ENCODE results near the gene TNKS1BP1.

The TNKS1BP1 gene

DNA sequence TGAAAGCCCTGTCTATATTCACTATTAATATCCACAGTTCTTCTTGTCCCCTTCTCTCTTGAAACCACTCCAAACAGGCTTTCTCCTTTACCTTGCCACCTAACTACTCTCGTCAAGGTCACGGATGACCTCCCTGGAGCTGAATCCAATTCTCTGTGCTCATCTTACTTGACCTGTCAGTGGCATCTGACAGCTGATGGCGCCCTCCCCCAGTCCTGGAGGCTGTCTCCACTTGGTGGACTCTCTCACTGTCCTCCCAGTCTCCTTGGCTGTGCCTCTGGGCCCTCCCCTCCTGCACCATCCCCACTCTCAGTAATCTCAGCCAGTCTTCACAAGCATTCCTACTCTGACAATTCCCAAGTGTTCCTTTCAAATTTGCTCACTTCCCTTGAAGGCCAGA, 8.7 kb downstream of the TNKS1BP1 start:
- H3K4me3 ChIP-seq (ENCODE audit: low read depth, low read length) = no peak overlapping the region
- DNase-seq (ENCODE audit: low read depth) = no peak

DNA sequence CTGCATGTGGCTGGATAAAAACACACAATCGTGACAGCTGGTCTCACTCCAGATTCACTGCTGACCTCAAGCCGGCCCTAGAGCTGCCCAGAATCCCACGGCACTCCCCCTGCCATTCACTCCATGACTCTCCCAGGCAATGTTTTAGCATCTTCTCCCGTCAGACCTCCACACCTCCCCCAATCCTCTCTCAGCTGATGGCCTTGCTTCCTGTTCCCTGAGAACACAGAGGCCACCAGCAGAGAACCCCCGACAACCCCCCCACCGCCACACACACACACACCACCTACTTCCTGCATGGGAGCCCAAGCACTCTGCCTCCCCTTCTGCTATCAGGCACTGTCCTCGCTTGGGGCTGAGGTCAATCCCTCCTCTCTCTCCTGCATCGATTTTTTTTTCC, 9.3 kb downstream of the TNKS1BP1 start:
- DNase-seq (ENCODE audit: low read depth) = no peak
- H3K4me3 ChIP-seq (ENCODE audit: low read depth, low read length) = no peak overlapping the region
- TF ChIP-seq, protein P1, sequence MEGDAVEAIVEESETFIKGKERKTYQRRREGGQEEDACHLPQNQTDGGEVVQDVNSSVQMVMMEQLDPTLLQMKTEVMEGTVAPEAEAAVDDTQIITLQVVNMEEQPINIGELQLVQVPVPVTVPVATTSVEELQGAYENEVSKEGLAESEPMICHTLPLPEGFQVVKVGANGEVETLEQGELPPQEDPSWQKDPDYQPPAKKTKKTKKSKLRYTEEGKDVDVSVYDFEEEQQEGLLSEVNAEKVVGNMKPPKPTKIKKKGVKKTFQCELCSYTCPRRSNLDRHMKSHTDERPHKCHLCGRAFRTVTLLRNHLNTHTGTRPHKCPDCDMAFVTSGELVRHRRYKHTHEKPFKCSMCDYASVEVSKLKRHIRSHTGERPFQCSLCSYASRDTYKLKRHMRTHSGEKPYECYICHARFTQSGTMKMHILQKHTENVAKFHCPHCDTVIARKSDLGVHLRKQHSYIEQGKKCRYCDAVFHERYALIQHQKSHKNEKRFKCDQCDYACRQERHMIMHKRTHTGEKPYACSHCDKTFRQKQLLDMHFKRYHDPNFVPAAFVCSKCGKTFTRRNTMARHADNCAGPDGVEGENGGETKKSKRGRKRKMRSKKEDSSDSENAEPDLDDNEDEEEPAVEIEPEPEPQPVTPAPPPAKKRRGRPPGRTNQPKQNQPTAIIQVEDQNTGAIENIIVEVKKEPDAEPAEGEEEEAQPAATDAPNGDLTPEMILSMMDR (IDR thresholded peaks at IDR 0.05; ENCODE audit: insufficient read depth, low read depth, low read length, missing control alignments) = no peak

More for the DNA sequence above, 8.7 kb downstream of the TNKS1BP1 start:
- TF ChIP-seq, protein P1 (IDR thresholded peaks at IDR 0.05; ENCODE audit: insufficient read depth, low read depth, low read length, missing control alignments) = no peak

DNA sequence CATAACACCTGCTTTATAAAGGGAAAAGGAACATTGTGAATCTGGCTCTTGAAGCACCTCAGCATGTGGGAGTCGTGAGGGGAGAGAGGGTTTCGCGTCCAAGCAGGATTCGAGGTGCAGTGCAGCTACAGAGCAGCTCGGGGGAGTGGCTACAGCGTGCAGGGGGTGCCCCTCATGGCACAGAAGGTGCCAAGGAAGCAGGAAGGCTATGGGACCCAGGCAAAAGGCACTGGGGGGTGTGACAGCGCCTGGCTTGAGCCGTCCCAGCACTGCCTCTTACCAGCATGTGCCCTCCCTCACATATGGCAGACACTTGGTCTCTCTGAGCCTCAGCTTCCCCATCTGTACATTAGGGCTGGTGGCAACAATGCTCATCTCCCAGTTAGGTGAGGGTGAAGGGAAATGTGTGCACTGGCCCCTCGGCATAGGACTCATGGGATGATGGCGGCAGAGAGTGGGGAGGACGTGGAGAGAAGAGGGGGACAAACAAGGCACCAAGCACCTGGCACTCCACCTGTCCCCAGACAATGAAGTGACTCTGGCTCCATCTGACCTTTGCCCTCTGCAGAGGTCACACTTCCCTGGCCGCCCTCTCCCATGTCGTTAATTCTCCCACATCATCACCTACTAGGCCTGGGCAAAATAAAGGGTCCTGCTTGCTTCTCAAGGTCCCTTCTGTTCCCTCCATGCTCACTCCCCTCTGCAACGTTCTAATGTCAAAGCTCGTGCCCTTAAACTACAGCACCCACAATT, 10.4 kb downstream of the TNKS1BP1 start:
- TF ChIP-seq, protein P1 (IDR thresholded peaks at IDR 0.05; ENCODE audit: insufficient read depth, low read depth, low read length, missing control alignments) = no peak

DNA sequence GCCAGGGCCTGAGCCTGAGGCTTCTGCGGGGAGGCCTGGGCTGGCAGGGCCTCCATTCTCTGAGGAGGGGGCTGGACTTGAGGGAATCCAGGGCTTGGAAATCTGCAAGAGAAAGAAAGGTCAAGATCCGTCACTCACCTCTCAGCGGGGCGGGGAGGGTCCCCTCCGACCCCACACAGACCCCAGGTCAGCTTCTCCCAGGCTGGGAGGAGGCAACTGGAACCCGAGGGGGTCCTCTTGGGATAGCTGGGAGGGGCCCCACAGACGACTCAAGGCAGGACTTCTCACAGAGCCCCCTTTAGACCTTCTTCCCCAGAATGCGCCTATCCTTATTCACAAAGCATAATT, 11.0 kb downstream of the TNKS1BP1 start:
- DNase-seq (ENCODE audit: low read depth) = no peak
- H3K4me3 ChIP-seq (ENCODE audit: low read depth, low read length) = no peak overlapping the region
- TF ChIP-seq, protein P1 (IDR thresholded peaks at IDR 0.05; ENCODE audit: insufficient read depth, low read depth, low read length, missing control alignments) = no peak

More for the DNA sequence above, 10.4 kb downstream of the TNKS1BP1 start:
- no peak for DNase-seq (ENCODE audit: low read depth)
- H3K4me3 ChIP-seq (ENCODE audit: low read depth, low read length) = no peak overlapping the region

DNA sequence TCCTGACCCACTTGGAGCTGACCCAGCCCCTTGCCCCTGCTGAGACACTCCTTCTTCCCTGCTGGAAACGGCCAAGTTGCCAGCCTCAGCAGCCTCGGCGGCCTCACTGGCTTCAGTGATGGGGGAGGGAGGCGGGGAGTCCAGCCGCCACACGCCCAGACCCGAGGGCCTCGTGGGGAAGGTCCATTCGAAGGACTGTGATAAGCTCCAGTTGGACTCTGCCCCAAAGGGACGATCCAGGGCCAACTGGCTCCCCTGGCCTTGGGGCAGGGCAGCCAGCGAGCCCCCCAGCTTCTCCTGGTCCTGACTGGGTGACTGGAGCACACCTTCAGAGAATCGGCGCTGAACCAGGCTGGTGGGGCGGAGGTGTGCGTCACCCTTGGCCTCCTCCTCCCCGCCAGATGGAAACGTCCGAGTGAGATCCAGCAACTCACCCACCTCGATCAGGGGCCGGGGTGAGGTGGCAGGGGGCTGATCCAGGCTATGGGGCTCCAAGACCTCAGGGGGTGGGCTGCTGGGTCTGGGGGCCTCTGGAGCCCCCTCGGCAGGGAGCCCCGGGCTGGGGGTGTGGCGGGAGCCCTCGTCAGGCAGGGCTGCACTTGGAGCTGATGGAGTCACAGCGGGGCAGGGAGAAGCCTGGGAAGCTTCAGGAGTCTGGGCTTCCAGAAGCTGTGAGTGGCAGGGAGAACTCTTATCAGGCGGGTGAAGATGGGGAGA, 11.5 kb downstream of the TNKS1BP1 start:
- H3K4me3 ChIP-seq (ENCODE audit: low read depth, low read length) = no peak overlapping the region
- DNase-seq (ENCODE audit: low read depth) = no peak
- TF ChIP-seq, protein P1 (IDR thresholded peaks at IDR 0.05; ENCODE audit: insufficient read depth, low read depth, low read length, missing control alignments) = no peak

DNA sequence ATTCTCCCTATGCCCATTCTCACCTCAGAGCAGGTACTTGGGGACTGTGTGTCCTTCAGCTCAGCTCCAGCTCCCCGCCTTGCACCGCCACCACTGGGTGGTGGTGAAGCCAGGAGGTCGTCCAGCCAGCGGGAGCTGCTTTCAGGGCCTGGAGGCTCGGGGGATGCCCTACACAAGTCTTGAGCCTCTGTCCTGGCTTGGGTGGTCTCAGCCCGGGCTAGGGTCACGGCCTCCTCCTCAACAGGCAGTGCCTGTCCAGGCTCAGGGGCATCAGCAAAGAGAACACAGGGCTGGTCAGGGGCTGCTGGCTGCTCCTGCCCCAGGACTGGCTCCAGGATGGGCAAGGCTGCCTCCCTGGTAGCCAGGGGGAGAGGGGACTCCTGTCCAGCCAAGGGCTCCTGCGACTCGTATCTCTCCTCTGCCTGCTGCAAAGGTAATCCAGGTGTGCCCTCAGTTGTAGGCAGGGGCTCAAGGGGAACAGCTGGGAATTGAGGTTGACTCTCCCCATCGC, 12.2 kb downstream of the TNKS1BP1 start:
- no peak for DNase-seq (ENCODE audit: low read depth)
- no peak overlapping the region for H3K4me3 ChIP-seq (ENCODE audit: low read depth, low read length)
- TF ChIP-seq, protein P1 (IDR thresholded peaks at IDR 0.05; ENCODE audit: insufficient read depth, low read depth, low read length, missing control alignments) = no peak
